Occipital lobe (tissue), 2 donors: Measurements from ENCODE around the gene ITPRIP. TPM values are rescaled to one million over a fixed set of nuclear protein-coding genes. Genes with fewer than 3 reads are reported as not detected.

Source experiments
- small RNA-seq: library from RNA; depleted of rRNA; stranded (forward); fragments of <200 nt; gene quantifications from one replicate; pipeline ENCODE3, GENCODE V24; 2014
- total RNA-seq: library from RNA; depleted of rRNA; stranded (reverse); fragments of >200 nt; gene quantifications from one replicate; pipeline ENCODE4 v1.2.3, GENCODE V29; 2014

ITPRIP gene
- total RNA-seq, 1 donor from 2014 or later, result 1.6 TPM

Small RNA genes lying within 50 kb of the gene (small RNA-seq; reads per million reads assigned to genes)
- gene MIR4482, result 0.26 reads per million

Other genes with a start within 250 kb of the ITPRIP start
- 20.1 TPM for gene SFR1, start 216.3 kb downstream of the ITPRIP start, total RNA-seq
- gene CFAP43, start 106.1 kb downstream of the ITPRIP start, total RNA-seq, result 16.7 TPM
- gene GSTO1, start 83.6 kb downstream of the ITPRIP start, total RNA-seq, result 26.4 TPM
- gene GSTO2, start 69.3 kb downstream of the ITPRIP start, total RNA-seq, result 0.62 TPM
- 0.62 TPM for gene CFAP58, start 15.4 kb upstream of the ITPRIP start, total RNA-seq